Activated B cell treated with CpG ODN at 0.5 μM for 24 hours (primary cell): ENCODE measurements around the gene SHC3. TPM values are rescaled to one million over a fixed set of nuclear protein-coding genes. Genes with fewer than 3 reads are reported as not detected.

Experiments used
- ATAC-seq: fragments of 200-7000 bp; cut with Tn5 transposase; one replicate; pipeline ENCODE4 v1.10.0; 2021; ENCODE audit warnings: low read depth, mild to moderate bottlenecking, moderate library complexity
- CTCF ChIA-PET: fragments of 350-600 bp; sonication (Branson Sonifier 250); formaldehyde crosslinking; loops from one replicate; lab custom pipeline; 2021; ENCODE audit warnings: antibody characterized with exemption; lab: Charles Lee
- POLR2A ChIA-PET: fragments of 350-600 bp; sonication (Branson Sonifier 250); formaldehyde crosslinking; loops from one replicate; lab custom pipeline; 2021; ENCODE audit warnings: antibody characterized with exemption; lab: Charles Lee
- DNase-seq: peaks from one replicate; pipeline ENCODE4 v3.0.0; 2022
- H3K27ac Mint-ChIP-seq: one replicate; pipeline ENCODE4 v1.8.0; 2020; ENCODE audit warnings: mixed read lengths
- H3K27me3 Mint-ChIP-seq: one replicate; pipeline ENCODE4 v1.8.0; 2021; ENCODE audit warnings: mixed read lengths
- H3K36me3 Mint-ChIP-seq: one replicate; pipeline ENCODE4 v1.8.0; 2021; ENCODE audit warnings: low read depth, mixed read lengths
- H3K4me1 Mint-ChIP-seq: one replicate; pipeline ENCODE4 v1.8.0; 2021; ENCODE audit warnings: mixed read lengths
- H3K4me3 Mint-ChIP-seq: one replicate; pipeline ENCODE4 v1.8.0; 2020; ENCODE audit warnings: mild to moderate bottlenecking, mixed read lengths
- H3K9me3 Mint-ChIP-seq: one replicate; pipeline ENCODE4 v1.8.0; 2020; ENCODE audit warnings: mixed read lengths
- CTCF ChIP-seq: fragments of 200-600 bp; IDR thresholded peaks from one replicate; pipeline ENCODE4 v1.8.0; 2022; ENCODE audit warnings: antibody characterized with exemption, mild to moderate bottlenecking
- intact Hi-C: fragments of 100-400 bp; cut with micrococcal nuclease; formaldehyde crosslinking; loops from one replicate; pipeline ENCODE4 v1.15.1; 2024
- total RNA-seq: library from RNA; stranded (reverse); gene quantifications from 2 replicates; pipeline ENCODE4 v1.2.3, GENCODE V29; 2022

The SHC3 gene
- total RNA-seq, 1 donor from 2014 or later, result not detected

- Mint-ChIP-seq H3K4me1 (peaks cover 2% of the 10 kb centered on the region), H3K27ac (no peak overlapping the region), H3K9me3 (no peaks in the 10 kb centered on the region), H3K4me3 (no peak overlapping the region), H3K27me3 (peaks cover 27% of the 10 kb centered on the region), H3K36me3 (no peaks in the 10 kb centered on the region)
- no peak for TF ChIP-seq CTCF
- ChIA-PET CTCF (no interaction called here), POLR2A (no interaction called here)
- intact Hi-C loops, result no loop called here
- DNase-seq (no peak), ATAC-seq (no peak)
Observed at GRCh38 chr9:89077519-89077918, 101.1 kb downstream of the SHC3 start.

GRCh38 chr9:89073397-89073796 is 105.2 kb downstream of the SHC3 start:
- no peak for DNase-seq
- H3K27me3 Mint-ChIP-seq, result peaks cover 20% of the 10 kb centered on the region
- H3K27ac Mint-ChIP-seq, result no peak overlapping the region
- CTCF ChIA-PET, result no interaction called here
- H3K4me1 Mint-ChIP-seq, result peaks cover 2% of the 10 kb centered on the region
- ATAC-seq, result no peak
- no peak overlapping the region for H3K4me3 Mint-ChIP-seq
- intact Hi-C loops, result no loop called here
- no peaks in the 10 kb centered on the region for H3K36me3 Mint-ChIP-seq
- H3K9me3 Mint-ChIP-seq, result no peaks in the 10 kb centered on the region
- no peak for TF ChIP-seq CTCF
- POLR2A ChIA-PET, result interaction anchor here (0.5 kb wide), 1 partner anchor 1302 kb away, joined by 3 read pairs; no protein-coding TSS in a partner anchor

GRCh38 chr9:89071591-89071990 is 107.0 kb downstream of the SHC3 start:
- no peak for ATAC-seq
- POLR2A ChIA-PET, result no interaction called here
- intact Hi-C loops, result no loop called here
- no peaks in the 10 kb centered on the region for H3K4me1 Mint-ChIP-seq
- H3K27me3 Mint-ChIP-seq, result peaks cover 14% of the 10 kb centered on the region
- H3K36me3 Mint-ChIP-seq, result no peaks in the 10 kb centered on the region
- CTCF ChIA-PET, result no interaction called here
- DNase-seq, result no peak
- no peak overlapping the region for H3K27ac Mint-ChIP-seq
- H3K9me3 Mint-ChIP-seq, result no peaks in the 10 kb centered on the region
- H3K4me3 Mint-ChIP-seq, result no peak overlapping the region
- TF ChIP-seq CTCF, result no peak

- no peaks in the 10 kb centered on the region for H3K4me1 Mint-ChIP-seq
- H3K4me3 Mint-ChIP-seq, result no peak overlapping the region
- CTCF ChIA-PET, result no interaction called here
- H3K9me3 Mint-ChIP-seq, result no peaks in the 10 kb centered on the region
- intact Hi-C loops, result no loop called here
- ATAC-seq (no peak), DNase-seq (no peak)
- no peaks in the 10 kb centered on the region for H3K36me3 Mint-ChIP-seq
- H3K27ac Mint-ChIP-seq, result no peak overlapping the region
- TF ChIP-seq CTCF, result no peak
- peaks cover 1% of the 10 kb centered on the region for H3K27me3 Mint-ChIP-seq
- POLR2A ChIA-PET, result no interaction called here
Observed at GRCh38 chr9:89066835-89067234, 111.8 kb downstream of the SHC3 start.

- Mint-ChIP-seq H3K4me1 (no peaks in the 10 kb centered on the region), H3K9me3 (no peaks in the 10 kb centered on the region), H3K36me3 (no peaks in the 10 kb centered on the region), H3K4me3 (no peak overlapping the region), H3K27ac (no peak overlapping the region), H3K27me3 (no peaks in the 10 kb centered on the region)
- ChIA-PET POLR2A (no interaction called here), CTCF (no interaction called here)
- TF ChIP-seq CTCF, result no peak
- ATAC-seq (no peak), DNase-seq (no peak)
- intact Hi-C loops, result no loop called here
Observed at GRCh38 chr9:89065921-89066320, 112.7 kb downstream of the SHC3 start.
